Transverse colon (tissue), 4 donors: ENCODE results near the gene ARID4B. TPM values are rescaled to one million over a fixed set of nuclear protein-coding genes. Genes with fewer than 3 reads are reported as not detected.
"Not testable (repeated sequence)": the region's sequence is repeated elsewhere in the genome, so short reads cannot be mapped to it uniquely, and the experiment has no call there.

Experiments used
- DNase-seq: peaks from one replicate; pipeline ENCODE4 v3.0.0-alpha.2; 2019
- H3K27ac ChIP-seq, 4 donors: fragments of 200-600 bp; sonication (generic); 2 replicates each; pipeline ENCODE4 v1.5.1; 2016 to 2018; ENCODE audit warnings: inconsistent platforms in 4 of 4
- H3K27me3 ChIP-seq: fragments of 200-600 bp; sonication (generic); 2 replicates; pipeline ENCODE4 v1.5.1; 2017; ENCODE audit warnings: inconsistent platforms
- H3K36me3 ChIP-seq, 4 donors: fragments of 200-600 bp; sonication (generic); 2 replicates each; pipeline ENCODE4 v1.5.1; 2017 to 2019; ENCODE audit warnings: inconsistent platforms in 4 of 4
- H3K4me1 ChIP-seq, 4 donors: fragments of 200-600 bp; sonication (generic); 2 replicates each; pipeline ENCODE4 v1.5.1; 2017 to 2020; ENCODE audit warnings: inconsistent platforms in 4 of 4
- H3K4me3 ChIP-seq, 4 donors: fragments of 200-600 bp; sonication (generic); 1 replicate in 1 of 4; 2 replicates in 3 of 4; pipeline versions ENCODE4 v1.5.1 to v1.6.1; 2017 to 2019; ENCODE audit warnings: inconsistent platforms in 4 of 4
- H3K9me3 ChIP-seq, 2 donors: fragments of 200-600 bp; sonication (generic); 2 replicates each; pipeline ENCODE4 v1.5.1; 2017 to 2019; ENCODE audit warnings: inconsistent platforms in 2 of 2
- CTCF ChIP-seq, 5 experiments: fragments of 200-600 bp in 3 of 5; fragments of 450-650 bp in 2 of 5; sonication (generic) in 3 of 5; IDR thresholded peaks; 1 replicate in 2 of 5; 2 replicates in 3 of 5; pipeline ENCODE4 v1.5.1; 2016 to 2017; ENCODE audit warnings: antibody characterized with exemption in 5 of 5, inconsistent platforms in 3 of 5, mild to moderate bottlenecking in 2 of 5, moderate library complexity in 1 of 5
- EP300 ChIP-seq: sonication (generic); formaldehyde crosslinking; IDR thresholded peaks from one replicate; pipeline ENCODE4 v1.6.1; 2017; ENCODE audit warnings: antibody characterized with exemption, low read depth
- POLR2A ChIP-seq: fragments of 450-650 bp; IDR thresholded peaks from one replicate; pipeline ENCODE4 v1.6.1; 2016; ENCODE audit warnings: antibody characterized with exemption, mild to moderate bottlenecking, moderate library complexity
- POLR2AphosphoS5 ChIP-seq, 3 donors: sonication (generic); formaldehyde crosslinking; IDR thresholded peaks; one replicate each; pipeline ENCODE4 v1.6.1; 2016; ENCODE audit warnings: antibody characterized with exemption in 3 of 3
- WGBS, 2 donors: methylation state at CpG; one replicate each; pipeline ENCODE4 v1.1.5; 2018; ENCODE audit warnings: low coverage in 1 of 2; 5-methylcytosine and 5-hydroxymethylcytosine counted together
- in situ Hi-C, 4 donors: fragments of 200-750 bp; cut with MboI; loops; one replicate each; pipeline versions ENCODE4 v1.15.0 to v1.15.1; 2017; ENCODE audit warnings: low sequenced_read_pairs in 3 of 4, low pct_ligation_motif_present in 1 of 4, low pct_unique_long_range_greater_than_20kb in 1 of 4
- intact Hi-C: fragments of 100-400 bp; cut with DNase I; formaldehyde crosslinking; loops from one replicate; pipeline ENCODE4 v1.15.1; 2023; ENCODE audit warnings: low total_unique reads
- total RNA-seq, 4 donors: library from RNA; depleted of rRNA; stranded (reverse); fragments of >200 nt; gene quantifications; one replicate each; pipeline ENCODE4 v1.1.0, GENCODE V29; 2016

Gene ARID4B
- total RNA-seq, 4 donors from 2014 or later, result 9.2 to 52.0 (median 34.0) TPM

DNA sequence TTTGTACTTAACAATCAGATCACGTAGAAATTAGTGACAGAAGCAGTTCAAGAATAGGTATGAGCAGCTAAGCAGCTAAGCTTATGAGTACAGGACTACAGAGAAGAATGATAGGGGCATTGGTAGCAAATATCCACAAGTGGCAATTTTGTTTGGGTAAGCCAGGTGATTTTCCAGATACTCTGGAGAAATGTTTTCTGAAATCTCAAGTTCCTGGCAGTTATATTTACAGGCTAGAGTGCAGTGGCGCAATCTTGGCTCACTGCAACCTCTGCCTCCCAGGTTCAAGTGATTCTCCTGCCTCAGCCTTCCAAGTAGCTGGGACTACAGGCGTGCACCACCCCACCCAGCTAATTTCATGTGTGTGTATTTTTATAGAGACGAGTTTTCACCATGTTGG, 55.1 kb downstream of the ARID4B start:
- in situ Hi-C loops (no loop called here), intact Hi-C loops (no loop called here)
- WGBS, 2 donors, result 73 to 100% methylated on average over 1 to 4 of the region's 4 CpGs
- Histone ChIP-seq H3K27me3 (no peaks in the 10 kb centered on the region), H3K4me1 (peaks cover 5 to 45% (median 10%) of the 10 kb centered on the region in 4 donors), H3K27ac (no peak overlapping the region), H3K9me3 (no peaks in the 10 kb centered on the region), H3K4me3 (no peak overlapping the region), H3K36me3 (no peaks in the 10 kb centered on the region)
- no peak for DNase-seq
- TF ChIP-seq POLR2AphosphoS5 (IDR thresholded peaks at IDR 0.05) (no peak), EP300 (no peak), POLR2A (no peak), CTCF (IDR thresholded peaks at IDR 0.05) (no peak)

DNA sequence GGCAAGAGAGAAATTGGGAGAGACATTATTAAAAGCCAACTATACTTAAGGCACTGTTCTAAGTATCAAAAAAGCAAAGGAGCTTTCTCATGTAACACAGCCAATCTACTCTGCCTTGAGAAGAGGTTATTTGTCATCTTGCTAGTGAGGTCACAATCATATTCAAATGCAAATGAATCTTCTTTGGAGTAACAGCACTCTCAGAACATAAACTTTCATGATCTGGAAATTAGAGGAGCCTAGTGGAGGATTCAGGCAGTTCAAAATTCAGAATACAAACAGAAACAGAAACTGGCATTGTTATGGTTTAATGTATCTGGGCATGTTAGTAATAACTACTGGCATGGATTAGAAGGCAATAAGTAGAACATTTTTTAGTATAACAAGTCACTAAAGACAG, 57.4 kb downstream of the ARID4B start:
- Histone ChIP-seq H3K9me3 (no peaks in the 10 kb centered on the region), H3K27me3 (no peaks in the 10 kb centered on the region), H3K4me1 (peaks cover 5 to 51% (median 13%) of the 10 kb centered on the region in 4 donors), H3K4me3 (no peak overlapping the region), H3K27ac (peak overlapping the region in 1 of 4 donors; percentile 15), H3K36me3 (no peaks in the 10 kb centered on the region)
- no peak for TF ChIP-seq EP300
- TF ChIP-seq POLR2AphosphoS5 (IDR thresholded peaks at IDR 0.05), result no peak
- no peak for TF ChIP-seq POLR2A
- no peak for TF ChIP-seq CTCF (IDR thresholded peaks at IDR 0.05)
- no peak for DNase-seq
- intact Hi-C loops, result no loop called here
- in situ Hi-C loops, result no loop called here

DNA sequence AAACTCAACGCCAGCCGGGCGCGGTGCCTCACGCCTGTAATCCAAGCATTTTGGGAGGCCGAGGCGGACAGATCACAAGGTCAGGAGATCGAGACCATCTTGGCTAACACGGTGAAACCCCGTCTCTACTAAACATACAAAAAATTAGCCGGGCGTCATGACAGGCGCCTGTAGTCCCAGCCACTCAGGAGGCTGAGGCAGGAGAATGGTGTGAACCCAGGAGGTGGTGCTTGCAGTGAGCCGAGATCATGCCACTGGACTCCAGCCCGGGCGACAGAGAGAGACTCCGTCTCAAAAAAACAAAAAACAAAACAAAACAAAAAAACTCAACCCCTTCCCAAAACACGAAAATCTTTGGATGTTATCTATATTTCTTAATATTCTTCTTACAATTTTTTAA, 58.0 kb downstream of the ARID4B start:
- H3K36me3 ChIP-seq, H3K9me3 ChIP-seq, in situ Hi-C loops, H3K27me3 ChIP-seq, H3K4me3 ChIP-seq, DNase-seq, intact Hi-C loops: not testable (repeated sequence)
- Histone ChIP-seq H3K27ac (peak overlapping the region in 1 of 4 donors; percentile 14), H3K4me1 (peaks cover 5 to 50% (median 13%) of the 10 kb centered on the region in 4 donors)
- WGBS, 2 donors, result 70 to 88% methylated on average over 12 to 18 of the region's 18 CpGs

- in situ Hi-C loops, result no loop called here
These were observed 59.4 kb downstream of the ARID4B start for GRCh38 chr1:235268379-235269125.

More at GRCh38 chr1:235268379-235269125, 59.4 kb downstream of the ARID4B start:
- intact Hi-C loops, result no loop called here
- no peaks in the 10 kb centered on the region for H3K9me3 ChIP-seq
- no peak for TF ChIP-seq POLR2A
- no peak for TF ChIP-seq POLR2AphosphoS5 (IDR thresholded peaks at IDR 0.05)
- TF ChIP-seq EP300, result no peak
- no peak for TF ChIP-seq CTCF (IDR thresholded peaks at IDR 0.05)
- no peak for DNase-seq
- H3K27me3 ChIP-seq, result no peaks in the 10 kb centered on the region
- peaks cover 5 to 44% (median 13%) of the 10 kb centered on the region in 4 donors for H3K4me1 ChIP-seq
- no peaks in the 10 kb centered on the region for H3K36me3 ChIP-seq
- no peak overlapping the region for H3K27ac ChIP-seq
- 91 to 96% methylated on average over 7 to 11 of the region's 11 CpGs for WGBS, 2 donors
- H3K4me3 ChIP-seq, result no peak overlapping the region
